Measurements from ENCODE around the gene PKP4.

The PKP4 gene

GRCh38 chr2:158539176-158540005 lies 82.6 kb downstream of the PKP4 start:
- DNase-seq (ENCODE audit: low read depth in 1 of 2, low spot score in 1 of 2), result no peak

GRCh38 chr2:158542577-158542976 lies 85.8 kb downstream of the PKP4 start:
- DNase-seq (ENCODE audit: low read depth in 1 of 2, low spot score in 1 of 2), result no peak

GRCh38 chr2:158543957-158544356 lies 87.2 kb downstream of the PKP4 start:
- no peak for DNase-seq (ENCODE audit: low read depth in 1 of 2, low spot score in 1 of 2)

- DNase-seq (ENCODE audit: low read depth in 1 of 2, low spot score in 1 of 2), result no peak
These were observed 88.2 kb downstream of the PKP4 start for GRCh38 chr2:158544998-158545397.

GRCh38 chr2:158546412-158547144 lies 89.8 kb downstream of the PKP4 start:
- DNase-seq (ENCODE audit: low read depth in 1 of 2, low spot score in 1 of 2), result no peak

- DNase-seq (ENCODE audit: low read depth in 1 of 2, low spot score in 1 of 2), result no peak
These were observed 96.5 kb downstream of the PKP4 start for GRCh38 chr2:158553257-158553656.

- no peak for DNase-seq (ENCODE audit: low read depth in 1 of 2, low spot score in 1 of 2)
These were observed 98.2 kb downstream of the PKP4 start for GRCh38 chr2:158554996-158555395.

- no peak for DNase-seq (ENCODE audit: low read depth in 1 of 2, low spot score in 1 of 2)
These were observed 99.4 kb downstream of the PKP4 start for GRCh38 chr2:158556124-158556523.

GRCh38 chr2:158557752-158558151 lies 101.0 kb downstream of the PKP4 start:
- DNase-seq (ENCODE audit: low read depth in 1 of 2, low spot score in 1 of 2), result no peak

- no peak for DNase-seq (ENCODE audit: low read depth in 1 of 2, low spot score in 1 of 2)
These were observed 102.5 kb downstream of the PKP4 start for GRCh38 chr2:158559252-158559651.

GRCh38 chr2:158560259-158560658 lies 103.5 kb downstream of the PKP4 start:
- no peak for DNase-seq (ENCODE audit: low read depth in 1 of 2, low spot score in 1 of 2)

GRCh38 chr2:158561054-158561453 lies 104.3 kb downstream of the PKP4 start:
- no peak for DNase-seq (ENCODE audit: low read depth in 1 of 2, low spot score in 1 of 2)

- no peak for DNase-seq (ENCODE audit: low read depth in 1 of 2, low spot score in 1 of 2)
These were observed 110.5 kb downstream of the PKP4 start for GRCh38 chr2:158567208-158567607.

- DNase-seq (ENCODE audit: low read depth in 1 of 2, low spot score in 1 of 2), result no peak
These were observed 112.5 kb downstream of the PKP4 start for GRCh38 chr2:158569284-158569683.

GRCh38 chr2:158570869-158571268 lies 114.1 kb downstream of the PKP4 start:
- no peak for DNase-seq (ENCODE audit: low read depth in 1 of 2, low spot score in 1 of 2)

GRCh38 chr2:158573739-158574138 lies 117.0 kb downstream of the PKP4 start:
- DNase-seq (ENCODE audit: low read depth in 1 of 2, low spot score in 1 of 2), result no peak

- no peak for DNase-seq (ENCODE audit: low read depth in 1 of 2, low spot score in 1 of 2)
These were observed 118.4 kb downstream of the PKP4 start for GRCh38 chr2:158575051-158575635.

- no peak for DNase-seq (ENCODE audit: low read depth in 1 of 2, low spot score in 1 of 2)
These were observed 120.4 kb downstream of the PKP4 start for GRCh38 chr2:158577141-158577540.

GRCh38 chr2:158578703-158579330 lies 122.1 kb downstream of the PKP4 start:
- DNase-seq (ENCODE audit: low read depth in 1 of 2, low spot score in 1 of 2), result no peak

- DNase-seq (ENCODE audit: low read depth in 1 of 2, low spot score in 1 of 2), result no peak
These were observed 123.2 kb downstream of the PKP4 start for GRCh38 chr2:158579928-158580327.

- no peak for DNase-seq (ENCODE audit: low read depth in 1 of 2, low spot score in 1 of 2)
These were observed 124.0 kb downstream of the PKP4 start for GRCh38 chr2:158580760-158581159.

GRCh38 chr2:158582670-158583069 lies 125.9 kb downstream of the PKP4 start:
- DNase-seq (ENCODE audit: low read depth in 1 of 2, low spot score in 1 of 2), result no peak
